HG03571 (cell line): ENCODE data around the gene NAA80.

ENCODE experiments used
- ATAC-seq: cut with Tn5 transposase; IDR thresholded peaks from one replicate; pipeline ENCODE4 v1.9.1; 2021; ENCODE audit not compliant: unreplicated experiment

Gene NAA80

GRCh38 chr3:50259432-50260026, 39.7 kb downstream of the NAA80 start:
- ATAC-seq: peak; percentile 13

- no peak for ATAC-seq
These were observed 40.2 kb downstream of the NAA80 start for GRCh38 chr3:50258979-50259378.

DNA sequence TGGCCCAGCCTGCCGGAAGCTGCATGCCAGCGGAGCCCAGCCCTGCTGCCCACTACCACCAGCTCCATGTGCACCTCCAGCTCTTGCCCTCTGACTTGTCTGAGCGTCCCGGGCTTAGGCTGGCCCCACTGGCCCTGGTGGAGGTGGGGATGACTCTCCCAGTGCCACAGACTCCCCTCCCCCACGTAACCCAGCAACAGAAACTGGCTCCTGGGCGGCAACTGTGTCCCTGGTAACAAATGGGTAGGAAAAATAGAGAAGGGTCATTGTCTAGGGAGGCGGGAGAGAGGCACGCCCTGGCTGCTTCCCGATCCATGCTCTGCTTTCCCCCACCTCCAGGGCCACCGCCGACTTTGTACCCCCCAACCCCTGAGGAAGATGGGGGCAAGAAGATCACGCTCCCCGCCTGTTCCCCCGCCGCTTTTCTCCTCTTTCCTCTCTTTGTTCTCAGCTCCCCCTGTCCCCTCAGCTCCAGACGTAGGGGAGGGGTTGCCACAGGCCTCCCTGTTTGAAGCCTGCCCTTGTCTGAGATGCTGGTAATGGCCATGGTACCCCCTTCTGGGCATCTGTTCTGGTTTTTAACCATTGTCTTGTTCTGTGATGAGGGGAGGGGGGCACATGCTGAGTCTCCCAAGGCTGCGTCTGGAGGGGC, 41.0 kb downstream of the NAA80 start:
- ATAC-seq: no peak

DNA sequence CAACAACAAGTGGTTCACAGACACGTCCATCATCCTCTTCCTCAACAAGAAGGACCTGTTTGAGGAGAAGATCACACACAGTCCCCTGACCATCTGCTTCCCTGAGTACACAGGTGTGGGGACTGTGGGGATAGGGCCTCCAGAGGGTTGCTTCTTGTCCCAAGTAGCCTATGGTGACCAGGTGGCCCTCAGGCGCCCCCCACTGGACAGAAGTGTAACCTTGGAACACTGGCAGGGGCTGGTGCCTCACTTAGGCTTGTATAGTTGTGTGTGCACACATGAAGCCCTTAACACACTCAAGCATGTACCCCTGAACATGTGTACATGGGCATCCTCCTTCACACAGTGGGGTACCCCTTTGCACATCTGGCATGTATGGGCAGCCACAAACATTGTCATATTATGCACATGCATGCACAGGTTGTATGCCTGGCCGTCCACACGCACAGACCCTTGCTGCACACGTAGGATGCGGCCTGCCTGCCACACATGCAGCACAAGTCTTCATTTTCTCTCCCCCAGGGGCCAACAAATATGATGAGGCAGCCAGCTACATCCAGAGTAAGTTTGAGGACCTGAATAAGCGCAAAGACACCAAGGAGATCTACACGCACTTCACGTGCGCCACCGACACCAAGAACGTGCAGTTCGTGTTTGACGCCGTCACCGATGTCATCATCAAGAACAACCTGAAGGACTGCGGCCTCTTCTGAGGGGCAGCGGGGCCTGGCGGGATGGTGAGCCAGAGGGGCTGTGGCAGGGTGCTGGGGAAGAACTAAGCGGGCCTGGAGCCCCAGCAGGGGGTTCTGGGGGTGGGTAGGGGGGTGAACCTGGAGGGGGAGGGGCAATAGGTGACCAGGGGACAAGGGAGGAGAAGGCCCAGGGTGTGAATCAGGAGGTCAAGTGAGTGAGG, 42.0 kb downstream of the NAA80 start:
- ATAC-seq: no peak

- ATAC-seq: no peak
These were observed 44.0 kb downstream of the NAA80 start for GRCh38 chr3:50255251-50255615.

- ATAC-seq: no peak
These were observed 44.5 kb downstream of the NAA80 start for GRCh38 chr3:50254577-50255250.

DNA sequence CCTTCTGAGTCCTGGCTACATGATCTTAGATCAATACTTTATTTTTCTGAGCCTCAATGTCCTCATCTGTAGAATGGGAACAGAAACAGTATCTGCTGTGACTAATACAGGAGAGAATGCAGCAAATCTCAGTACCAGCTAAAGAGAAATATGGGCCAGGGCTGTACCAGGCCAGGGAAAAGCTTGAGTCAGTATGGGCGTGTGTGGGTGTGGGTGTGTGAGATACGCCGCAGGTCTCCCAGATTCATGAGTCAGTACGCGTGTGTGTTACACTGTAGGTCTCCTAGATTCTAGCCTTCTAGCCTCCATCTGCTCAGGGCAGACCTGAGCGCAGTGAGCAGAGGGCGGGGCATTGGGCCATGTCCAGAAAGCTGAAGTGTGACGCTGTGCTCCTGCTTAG, 48.0 kb downstream of the NAA80 start:
- ATAC-seq: no peak

- ATAC-seq: no peak
These were observed 48.7 kb downstream of the NAA80 start for GRCh38 chr3:50250514-50250913.

- no peak for ATAC-seq
These were observed 49.7 kb downstream of the NAA80 start for GRCh38 chr3:50249457-50249856.

GRCh38 chr3:50248387-50248786, 50.8 kb downstream of the NAA80 start:
- ATAC-seq: no peak

- ATAC-seq: peak; percentile 37
These were observed 52.7 kb downstream of the NAA80 start for GRCh38 chr3:50246517-50246954.
